Motor neuron (in vitro differentiated cells): ENCODE measurements around the gene CLCA2. TPM values are rescaled to one million over a fixed set of nuclear protein-coding genes. Genes with fewer than 3 reads are reported as not detected.

Source experiments
- total RNA-seq, 8 experiments: library from RNA; unstranded; fragments of 300-600 nt; gene quantifications; 2 replicates each; pipeline versions ENCODE4 v1.2.3 to v1.2.4, GENCODE V29; 2022

The CLCA2 gene
- total RNA-seq, 8 experiments from 2014 or later: under 0.01 to 173 (median 0.36) TPM

Other genes with a start within 250 kb of the CLCA2 start
- 10 to 100 TPM; 38.2 to 72.0 (median 53.4) TPM for gene ODF2L, start 27.8 kb upstream of the CLCA2 start, total RNA-seq
- under 1 TPM in 1 of 8 experiments, not detected in 7; 0.09 TPM for gene CLCA1, start 44.8 kb downstream of the CLCA2 start, total RNA-seq
- under 1 TPM in 3 of 8 experiments, not detected in 5; 0.36 to 0.46 (median 0.41) TPM for gene CLCA4, start 122.9 kb downstream of the CLCA2 start, total RNA-seq